T-helper 2 cell treated with Interferon-gamma antibody and Interleukin-4, amounts not matched to agents 5 μg/mL and 100 μg/mL, for 36 hours (primary cell): ENCODE data around the gene PCBP3.
"Not testable (repeated sequence)": the region's sequence is repeated elsewhere in the genome, so short reads cannot be mapped to it uniquely, and the experiment has no call there.

Experiments used
- DNase-seq: peaks from one replicate; pipeline ENCODE4 v3.0.0; 2021; ENCODE audit warnings: low spot score
- H3K27ac Mint-ChIP-seq: one replicate; pipeline ENCODE4 v1.8.0; 2021; ENCODE audit warnings: mild to moderate bottlenecking, mixed read lengths
- H3K27me3 Mint-ChIP-seq: one replicate; pipeline ENCODE4 v1.8.0; 2021; ENCODE audit warnings: low read depth, mixed read lengths
- H3K36me3 Mint-ChIP-seq: one replicate; pipeline ENCODE4 v1.8.0; 2021; ENCODE audit warnings: low read depth, mixed read lengths
- H3K4me1 Mint-ChIP-seq: one replicate; pipeline ENCODE4 v1.8.0; 2021; ENCODE audit warnings: low read depth, mixed read lengths
- H3K4me3 Mint-ChIP-seq: one replicate; pipeline ENCODE4 v1.8.0; 2022; ENCODE audit warnings: mild to moderate bottlenecking, moderate library complexity, mixed read lengths
- H3K9me3 Mint-ChIP-seq: one replicate; pipeline ENCODE4 v1.8.0; 2021; ENCODE audit warnings: mixed read lengths

PCBP3 gene

GRCh38 chr21:45620201-45620923 lies 23.2 kb upstream of the PCBP3 start:
- no peak overlapping the region for H3K27ac Mint-ChIP-seq
- peaks cover 20% of the 10 kb centered on the region for H3K27me3 Mint-ChIP-seq
- no peak overlapping the region for H3K4me3 Mint-ChIP-seq
- H3K4me1 Mint-ChIP-seq: peaks cover 4% of the 10 kb centered on the region
- no peaks in the 10 kb centered on the region for H3K36me3 Mint-ChIP-seq
- no peak for DNase-seq
- no peaks in the 10 kb centered on the region for H3K9me3 Mint-ChIP-seq

DNA sequence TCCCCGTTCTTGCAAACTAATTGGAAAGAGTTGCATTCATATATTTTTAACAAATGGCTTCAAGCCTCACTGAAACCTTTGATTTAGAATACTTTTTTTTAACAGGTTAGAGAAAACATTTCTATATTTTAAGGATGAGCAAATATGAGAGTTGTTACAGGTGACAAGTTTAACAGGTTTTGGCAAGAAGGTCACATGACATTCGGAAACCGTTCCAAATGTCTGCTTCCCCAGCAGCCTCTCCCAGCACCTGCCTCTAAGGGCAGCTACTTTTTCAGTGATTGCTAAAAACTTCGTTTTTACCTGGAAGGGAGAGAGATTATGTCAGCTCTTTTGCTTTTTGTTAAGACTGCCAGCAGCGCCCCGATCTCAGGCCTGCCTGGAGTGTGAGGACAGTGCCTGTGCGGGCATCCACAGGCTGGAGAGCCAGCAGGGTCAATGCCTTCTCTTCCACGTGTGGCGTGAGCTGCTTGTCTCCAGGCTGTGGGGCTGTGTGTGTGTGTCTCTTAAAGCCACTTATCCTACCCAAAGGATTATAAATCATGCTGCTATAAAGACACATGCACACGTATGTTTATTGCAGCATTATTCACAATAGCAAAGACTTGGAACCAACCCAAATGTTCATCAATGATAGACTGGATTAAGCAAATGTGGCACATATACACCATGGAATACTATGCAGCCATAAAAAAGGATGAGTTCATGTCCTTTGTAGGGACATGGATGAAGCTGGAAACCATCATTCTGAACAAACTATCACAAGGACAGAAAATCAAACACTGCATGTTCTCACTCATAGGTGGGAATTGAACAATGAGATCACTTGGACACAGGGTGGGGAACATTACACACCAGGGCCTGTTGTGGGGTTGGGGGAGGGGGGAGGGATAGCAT lies 21.8 kb upstream of the PCBP3 start:
- H3K4me1 Mint-ChIP-seq, H3K4me3 Mint-ChIP-seq, DNase-seq, H3K9me3 Mint-ChIP-seq, H3K27ac Mint-ChIP-seq, H3K36me3 Mint-ChIP-seq: not testable (repeated sequence)
- peaks cover 12% of the 10 kb centered on the region for H3K27me3 Mint-ChIP-seq

DNA sequence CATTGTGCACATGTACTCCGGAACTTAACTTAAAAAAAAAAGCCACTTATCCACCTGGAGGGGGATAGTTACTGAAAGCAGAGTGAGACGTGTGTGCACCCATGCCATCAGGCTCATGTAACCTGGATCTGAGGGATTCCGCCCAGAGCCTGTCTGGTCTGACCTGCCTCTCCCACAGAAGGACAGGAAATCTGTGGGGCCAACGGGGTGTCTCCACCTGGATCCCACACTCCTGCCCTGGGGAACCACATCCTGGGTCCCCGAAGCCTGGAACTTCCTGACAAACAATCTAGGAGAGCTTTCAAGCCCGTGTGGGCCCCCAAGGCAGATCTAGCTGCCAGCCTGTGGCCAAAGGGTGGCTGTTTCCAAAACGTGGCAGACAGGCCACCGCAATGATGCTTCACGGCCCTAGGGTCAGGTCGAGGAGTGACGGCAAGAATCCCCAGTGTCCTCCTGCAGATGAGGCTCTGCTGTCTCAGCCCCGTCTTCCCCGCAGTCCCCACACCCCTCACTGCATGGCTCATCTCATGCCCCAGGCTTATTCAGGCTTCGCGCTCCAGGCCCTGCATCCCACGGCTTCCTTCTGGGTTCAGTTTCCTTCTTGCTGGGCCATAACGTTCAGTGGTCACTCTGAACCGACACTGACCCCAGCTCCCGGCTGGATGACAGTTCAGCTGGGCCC lies 21.0 kb upstream of the PCBP3 start:
- Mint-ChIP-seq H3K4me1 (no peaks in the 10 kb centered on the region), H3K27ac (no peak overlapping the region), H3K4me3 (no peak overlapping the region), H3K27me3 (peaks cover 12% of the 10 kb centered on the region), H3K36me3 (no peaks in the 10 kb centered on the region), H3K9me3 (no peaks in the 10 kb centered on the region)
- DNase-seq: no peak

GRCh38 chr21:45623436-45623835 lies 20.1 kb upstream of the PCBP3 start:
- Mint-ChIP-seq H3K36me3 (no peaks in the 10 kb centered on the region), H3K4me1 (no peaks in the 10 kb centered on the region), H3K27me3 (peaks cover 12% of the 10 kb centered on the region), H3K9me3 (no peaks in the 10 kb centered on the region), H3K4me3 (no peak overlapping the region), H3K27ac (no peak overlapping the region)
- no peak for DNase-seq

DNA sequence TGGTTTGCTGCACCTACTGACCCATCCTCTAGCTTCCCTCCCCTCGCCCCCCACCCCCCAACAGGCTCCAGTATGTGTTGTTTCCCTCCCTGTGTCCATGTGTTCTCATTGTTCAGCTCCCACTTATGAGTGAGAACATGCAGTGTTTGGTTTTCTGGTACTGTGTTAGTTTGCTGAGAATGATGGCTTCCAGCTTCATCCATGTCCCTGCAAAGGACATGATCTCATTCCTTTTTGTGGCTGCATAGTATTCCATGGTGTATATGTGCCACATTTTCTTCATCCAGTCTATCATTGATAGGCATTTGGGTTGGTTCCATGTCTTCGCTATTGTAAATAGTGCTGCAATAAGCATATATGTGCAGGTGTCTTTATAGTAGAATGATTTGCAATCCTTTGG lies 17.4 kb upstream of the PCBP3 start:
- not testable (repeated sequence) for H3K4me3 Mint-ChIP-seq, H3K4me1 Mint-ChIP-seq, H3K27ac Mint-ChIP-seq, H3K27me3 Mint-ChIP-seq, H3K9me3 Mint-ChIP-seq, H3K36me3 Mint-ChIP-seq, DNase-seq

- Mint-ChIP-seq H3K4me1 (peaks cover 3% of the 10 kb centered on the region), H3K9me3 (no peaks in the 10 kb centered on the region), H3K27me3 (peaks cover 9% of the 10 kb centered on the region), H3K27ac (no peak overlapping the region), H3K4me3 (no peak overlapping the region), H3K36me3 (no peaks in the 10 kb centered on the region)
- DNase-seq: no peak
Measured at GRCh38 chr21:45629046-45629981, 14.2 kb upstream of the PCBP3 start.

- H3K27me3 Mint-ChIP-seq: peaks cover 4% of the 10 kb centered on the region
- H3K9me3 Mint-ChIP-seq: no peaks in the 10 kb centered on the region
- DNase-seq: no peak
- H3K36me3 Mint-ChIP-seq: no peaks in the 10 kb centered on the region
- no peak overlapping the region for H3K27ac Mint-ChIP-seq
- H3K4me3 Mint-ChIP-seq: no peak overlapping the region
- H3K4me1 Mint-ChIP-seq: peaks cover 3% of the 10 kb centered on the region
Measured at GRCh38 chr21:45630066-45630694, 13.3 kb upstream of the PCBP3 start.

DNA sequence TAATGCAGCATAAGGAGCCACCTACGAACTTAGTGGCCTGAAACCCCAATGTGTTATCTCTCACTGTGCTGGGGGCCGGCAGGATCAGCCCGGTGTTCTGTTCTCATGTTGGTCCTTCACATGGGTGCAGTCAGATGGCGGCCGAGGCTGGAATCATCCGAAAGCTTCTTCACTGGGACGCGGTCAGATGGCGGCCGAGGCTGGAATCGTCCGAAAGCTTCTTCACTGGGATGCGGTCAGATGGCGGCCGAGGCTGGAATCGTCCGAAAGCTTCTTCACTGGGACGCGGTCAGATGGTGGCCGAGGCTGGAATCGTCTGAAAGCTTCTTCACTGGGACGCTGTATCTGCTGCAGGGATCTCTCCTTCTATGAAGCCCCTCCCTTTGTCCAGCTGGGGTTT lies 12.6 kb upstream of the PCBP3 start:
- H3K9me3 Mint-ChIP-seq: no peaks in the 10 kb centered on the region
- H3K27me3 Mint-ChIP-seq: peaks cover 4% of the 10 kb centered on the region
- no peak overlapping the region for H3K4me3 Mint-ChIP-seq
- no peak for DNase-seq
- no peak overlapping the region for H3K27ac Mint-ChIP-seq
- H3K36me3 Mint-ChIP-seq: no peaks in the 10 kb centered on the region
- H3K4me1 Mint-ChIP-seq: peaks cover 3% of the 10 kb centered on the region

GRCh38 chr21:45631540-45631939 lies 12.0 kb upstream of the PCBP3 start:
- DNase-seq: no peak
- no peaks in the 10 kb centered on the region for H3K9me3 Mint-ChIP-seq
- H3K4me1 Mint-ChIP-seq: peaks cover 3% of the 10 kb centered on the region
- peaks cover 4% of the 10 kb centered on the region for H3K27me3 Mint-ChIP-seq
- no peaks in the 10 kb centered on the region for H3K36me3 Mint-ChIP-seq
- no peak overlapping the region for H3K27ac Mint-ChIP-seq
- no peak overlapping the region for H3K4me3 Mint-ChIP-seq

- Mint-ChIP-seq H3K27ac (no peak overlapping the region), H3K27me3 (peaks cover 3% of the 10 kb centered on the region), H3K4me3 (no peak overlapping the region), H3K36me3 (no peaks in the 10 kb centered on the region), H3K4me1 (peaks cover 3% of the 10 kb centered on the region), H3K9me3 (no peaks in the 10 kb centered on the region)
- no peak for DNase-seq
Measured at GRCh38 chr21:45632160-45632559, 11.4 kb upstream of the PCBP3 start.

DNA sequence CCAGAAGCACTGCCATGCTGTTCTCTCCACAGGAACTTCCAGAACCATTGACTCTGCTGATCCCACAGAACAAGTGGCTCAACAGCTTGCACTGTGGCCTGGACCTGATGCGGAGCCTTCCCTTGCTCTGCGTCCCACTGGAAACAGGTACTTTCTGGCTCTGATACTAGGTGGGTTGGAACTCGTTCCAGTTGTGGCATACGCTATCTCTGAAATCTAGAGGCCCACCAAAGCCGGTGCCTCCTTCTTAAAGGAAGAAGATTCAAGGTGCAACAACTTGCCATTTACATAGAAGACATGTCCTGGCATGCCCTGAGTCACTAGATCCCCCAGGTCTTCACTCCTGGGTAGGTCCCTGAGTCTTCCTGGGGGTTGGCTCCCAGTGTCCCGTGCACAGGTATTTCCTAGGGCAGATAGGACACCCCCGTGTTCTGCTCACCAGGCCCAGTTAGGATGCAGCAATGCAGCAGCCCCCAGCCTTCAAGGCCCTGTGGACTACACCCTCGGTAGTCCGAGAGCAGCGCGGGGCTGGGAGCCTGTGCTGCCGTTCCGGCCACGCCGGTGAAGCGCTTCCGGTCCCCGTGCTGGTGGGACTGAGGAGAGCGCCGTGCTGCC lies 10.8 kb upstream of the PCBP3 start:
- peaks cover 3% of the 10 kb centered on the region for H3K4me1 Mint-ChIP-seq
- H3K9me3 Mint-ChIP-seq: no peaks in the 10 kb centered on the region
- DNase-seq: no peak
- H3K36me3 Mint-ChIP-seq: no peaks in the 10 kb centered on the region
- no peak overlapping the region for H3K4me3 Mint-ChIP-seq
- H3K27me3 Mint-ChIP-seq: peaks cover 3% of the 10 kb centered on the region
- no peak overlapping the region for H3K27ac Mint-ChIP-seq

DNA sequence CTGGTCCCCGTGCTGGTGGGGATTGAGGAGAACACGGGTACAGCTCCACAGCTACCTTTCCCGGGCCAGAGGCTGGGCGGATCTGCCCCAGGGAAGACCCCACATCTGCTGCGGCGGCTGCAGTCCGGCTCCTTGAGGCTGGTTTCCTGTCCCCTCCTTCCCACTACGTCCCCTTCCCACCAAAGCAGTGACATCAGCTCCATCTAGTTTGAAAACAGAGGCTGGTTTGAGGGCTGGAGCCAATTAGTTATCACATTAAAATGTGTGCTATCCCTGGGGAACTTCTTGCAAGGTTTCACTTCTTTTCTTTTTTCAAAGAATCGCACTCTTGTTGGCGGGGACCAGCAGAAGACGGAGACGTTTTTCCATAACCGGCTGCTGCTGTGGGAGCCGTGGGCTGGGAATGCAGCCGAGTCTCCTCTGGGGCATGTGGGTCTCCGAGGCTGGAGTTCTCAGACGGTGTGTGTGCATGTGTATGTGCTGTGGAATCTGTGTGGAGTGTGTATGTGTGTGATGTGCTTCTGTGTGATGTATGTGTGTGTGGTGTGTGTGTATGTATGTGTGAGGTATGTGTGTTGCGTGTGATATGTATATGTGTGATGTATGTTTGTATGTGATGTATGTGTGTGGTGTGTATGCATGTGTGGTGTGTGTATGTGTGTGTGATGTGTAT lies 8.9 kb upstream of the PCBP3 start:
- Mint-ChIP-seq H3K9me3 (no peaks in the 10 kb centered on the region), H3K36me3 (no peaks in the 10 kb centered on the region), H3K27ac (no peak overlapping the region), H3K4me3 (no peak overlapping the region), H3K27me3 (no peaks in the 10 kb centered on the region), H3K4me1 (peaks cover 3% of the 10 kb centered on the region)
- no peak for DNase-seq
